ENCODE results near the gene BPIFB4. TPM values are rescaled to one million over a fixed set of nuclear protein-coding genes. Genes with fewer than 3 reads are reported as not detected.

BPIFB4 gene
- total and polyA plus RNA-seq, 2 donors (not counting 1 experiment from before 2014, with no cell fraction given): not detected

GRCh38 chr20:33124261-33124660 is 44.8 kb downstream of the BPIFB4 start:
- Histone ChIP-seq H4K20me1 (ENCODE audit: control insufficient read depth, insufficient read depth, low read length, poor library complexity, severe bottlenecking) (no peaks in the 10 kb centered on the region), H3K79me2 (ENCODE audit: control insufficient read depth, insufficient read depth, low read length) (no peaks in the 10 kb centered on the region), H3K36me3 (replicated peaks in 1 of 2; ENCODE audit: control extremely low read depth in 1 of 2, control insufficient read depth in 1 of 2, extremely low read depth in 1 of 2, insufficient read depth in 2 of 2, low read length in 1 of 2) (no peaks in the 10 kb centered on the region), H3K9ac (ENCODE audit: low read length) (no peak overlapping the region), H3K9me3 (ENCODE audit: control extremely low read depth in 1 of 3, control insufficient read depth in 2 of 3, insufficient read depth in 1 of 3, low read length in 2 of 3) (no peaks in the 10 kb centered on the region), H3K4me3 (ENCODE audit: control extremely low read depth in 1 of 5, extremely low read depth in 1 of 5, insufficient read depth in 1 of 5, low read depth in 2 of 5, low read length in 4 of 5) (no peak overlapping the region), H3K27ac (ENCODE audit: low read length in 2 of 2) (no peak overlapping the region), H3K4me2 (replicated peaks; ENCODE audit: low read depth, low read length, poor library complexity, severe bottlenecking) (no peak overlapping the region), H3K27me3 (replicated peaks in 1 of 4; ENCODE audit: control extremely low read depth in 1 of 4, control insufficient read depth in 3 of 4, insufficient read depth in 4 of 4, low read length in 3 of 4) (peaks cover 0 to 9% (median 0%) of the 10 kb centered on the region in 4 experiments), H3K4me1 (ENCODE audit: control insufficient read depth in 2 of 2, insufficient read depth in 2 of 2, low read length in 2 of 2) (no peaks in the 10 kb centered on the region), H2AFZ (ENCODE audit: insufficient read depth, low read depth, low read length, poor library complexity, severe bottlenecking) (no peak overlapping the region)
- no peak for ATAC-seq (ENCODE audit: low read depth)
- POLR2A ChIA-PET: no interaction called here
- 60% methylated on average over 2 of the region's 2 CpGs for WGBS (ENCODE audit: insufficient coverage)
- H3K9me3 Mint-ChIP-seq (ENCODE audit: insufficient read depth): peaks cover 10% of the 10 kb centered on the region
- H3K27me3 Mint-ChIP-seq: peaks cover 35% of the 10 kb centered on the region
- intact Hi-C loops (cut with micrococcal nuclease): no loop called here
- H3K27ac Mint-ChIP-seq: no peak overlapping the region
- H3K4me3 Mint-ChIP-seq: no peak overlapping the region
- CTCF ChIA-PET: no interaction called here
- no peaks in the 10 kb centered on the region for H3K4me1 Mint-ChIP-seq
- TF ChIP-seq CTCF (IDR thresholded peaks at IDR 0.05) (no peak), EZH2 (IDR thresholded peaks at IDR 0.05; ENCODE audit: borderline replicate concordance, insufficient read depth, low read depth, low read length, poor library complexity, severe bottlenecking) (no peak)
- DNase-seq: no peak

DNA sequence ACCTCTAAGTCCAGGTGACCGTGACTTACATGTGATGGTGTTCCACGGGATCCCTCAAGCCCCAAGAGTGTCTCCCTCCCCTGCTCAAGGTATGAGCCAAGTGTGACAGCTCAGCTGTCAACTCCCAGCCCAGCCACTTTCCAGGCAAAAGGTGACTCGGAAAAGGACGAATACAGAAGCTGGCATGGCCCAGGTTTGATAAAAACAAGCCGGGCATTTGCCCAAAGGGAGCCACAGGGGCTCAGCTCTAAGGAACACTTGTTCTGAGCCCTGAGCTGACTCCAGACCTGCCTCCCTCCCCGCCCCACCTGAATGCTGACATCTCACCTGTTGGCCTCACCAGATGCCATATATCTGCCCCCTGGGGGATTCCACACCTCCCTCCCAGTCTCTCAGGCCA is 45.6 kb downstream of the BPIFB4 start:
- ChIA-PET POLR2A (no interaction called here), CTCF (no interaction called here)
- H3K9me3 ChIP-seq (ENCODE audit: control extremely low read depth in 1 of 3, control insufficient read depth in 2 of 3, insufficient read depth in 1 of 3, low read length in 2 of 3): no peaks in the 10 kb centered on the region
- H3K4me1 Mint-ChIP-seq: no peaks in the 10 kb centered on the region
- no peak overlapping the region for H2AFZ ChIP-seq (ENCODE audit: insufficient read depth, low read depth, low read length, poor library complexity, severe bottlenecking)
- WGBS (ENCODE audit: insufficient coverage): 79% methylated on average over 6 of the region's 6 CpGs
- no peak overlapping the region for H3K27ac ChIP-seq (ENCODE audit: low read length in 2 of 2)
- H3K4me3 ChIP-seq (ENCODE audit: control extremely low read depth in 1 of 5, extremely low read depth in 1 of 5, insufficient read depth in 1 of 5, low read depth in 2 of 5, low read length in 4 of 5): no peak overlapping the region
- H3K4me1 ChIP-seq (ENCODE audit: control insufficient read depth in 2 of 2, insufficient read depth in 2 of 2, low read length in 2 of 2): no peaks in the 10 kb centered on the region
- H3K4me3 Mint-ChIP-seq: no peak overlapping the region
- DNase-seq (no peak), ATAC-seq (ENCODE audit: low read depth) (no peak)
- peaks cover 10% of the 10 kb centered on the region for H3K9me3 Mint-ChIP-seq (ENCODE audit: insufficient read depth)
- intact Hi-C loops (cut with micrococcal nuclease): no loop called here
- no peak for TF ChIP-seq CTCF (IDR thresholded peaks at IDR 0.05)
- no peak for TF ChIP-seq EZH2 (IDR thresholded peaks at IDR 0.05; ENCODE audit: borderline replicate concordance, insufficient read depth, low read depth, low read length, poor library complexity, severe bottlenecking)
- peaks cover 41% of the 10 kb centered on the region for H3K27me3 Mint-ChIP-seq
- no peak overlapping the region for H3K27ac Mint-ChIP-seq
- peaks cover 0 to 9% (median 0%) of the 10 kb centered on the region in 4 experiments for H3K27me3 ChIP-seq (replicated peaks in 1 of 4; ENCODE audit: control extremely low read depth in 1 of 4, control insufficient read depth in 3 of 4, insufficient read depth in 4 of 4, low read length in 3 of 4)
- H3K36me3 ChIP-seq (replicated peaks in 1 of 2; ENCODE audit: control extremely low read depth in 1 of 2, control insufficient read depth in 1 of 2, extremely low read depth in 1 of 2, insufficient read depth in 2 of 2, low read length in 1 of 2): no peaks in the 10 kb centered on the region
- no peak overlapping the region for H3K4me2 ChIP-seq (replicated peaks; ENCODE audit: low read depth, low read length, poor library complexity, severe bottlenecking)
- H3K79me2 ChIP-seq (ENCODE audit: control insufficient read depth, insufficient read depth, low read length): no peaks in the 10 kb centered on the region
- H4K20me1 ChIP-seq (ENCODE audit: control insufficient read depth, insufficient read depth, low read length, poor library complexity, severe bottlenecking): no peaks in the 10 kb centered on the region
- no peak overlapping the region for H3K9ac ChIP-seq (ENCODE audit: low read length)
